CD14-positive monocyte (primary cell): ENCODE data around the gene DNAJA3. TPM values are rescaled to one million over a fixed set of nuclear protein-coding genes. Genes with fewer than 3 reads are reported as not detected.

Experiments
- DNase-seq, 3 donors: peaks; one replicate each; pipeline ENCODE4 v3.0.0-alpha.2; 2011 to 2022
- H2AFZ ChIP-seq: 2 replicates; pipeline ENCODE4 v1.6.0; 2012; ENCODE audit warnings: mild to moderate bottlenecking, low read depth, low read length, inconsistent platforms; ENCODE audit not compliant: insufficient read depth, poor library complexity, severe bottlenecking
- H3K27ac ChIP-seq, 2 donors: 1 replicate in 1 of 2; 2 replicates in 1 of 2; pipeline ENCODE4 v1.5.1; 2012 to 2013; ENCODE audit warnings: low read length in 2 of 2, control low read depth in 1 of 2, inconsistent platforms in 1 of 2, low read depth in 1 of 2, mild to moderate bottlenecking in 1 of 2
- H3K27me3 ChIP-seq, 2 donors: one replicate each; pipeline versions ENCODE4 v1.6.0 to v1.6.1; 2011 to 2013; ENCODE audit warnings: low read length in 2 of 2; ENCODE audit not compliant: control insufficient read depth in 2 of 2, insufficient read depth in 2 of 2
- H3K36me3 ChIP-seq, 2 donors: replicated peaks in 1 of 2; 1 replicate in 1 of 2; 2 replicates in 1 of 2; pipeline versions ENCODE4 v1.5.1 to v1.6.1; 2012 to 2013; ENCODE audit warnings: low read length in 2 of 2, control low read depth in 1 of 2, inconsistent platforms in 1 of 2, mild to moderate bottlenecking in 1 of 2; ENCODE audit not compliant: insufficient read depth in 2 of 2, control insufficient read depth in 1 of 2
- H3K4me1 ChIP-seq, 2 donors: 1 replicate in 1 of 2; 2 replicates in 1 of 2; pipeline versions ENCODE4 v1.5.1 to v1.6.1; 2012 to 2013; ENCODE audit warnings: low read length in 2 of 2, control low read depth in 1 of 2, inconsistent platforms in 1 of 2, mild to moderate bottlenecking in 1 of 2, moderate library complexity in 1 of 2; ENCODE audit not compliant: insufficient read depth in 2 of 2, control insufficient read depth in 1 of 2
- H3K4me2 ChIP-seq: replicated peaks from 2 replicates; pipeline ENCODE3; 2012; ENCODE audit warnings: low read length, moderate library complexity, mild to moderate bottlenecking; ENCODE audit not compliant: poor library complexity, severe bottlenecking; ENCODE audit errors: extremely low read depth
- H3K4me3 ChIP-seq, 3 experiments: fragments of 200-600 bp in 1 of 3; sonication (generic) in 1 of 3; replicated peaks in 1 of 3; 1 replicate in 2 of 3; 2 replicates in 1 of 3; pipeline ENCODE4 v1.5.1; 2011 to 2013; ENCODE audit warnings: low read length in 3 of 3, mild to moderate bottlenecking in 3 of 3, control low read depth in 2 of 3, low read depth in 2 of 3, inconsistent platforms in 1 of 3, moderate library complexity in 1 of 3
- H3K79me2 ChIP-seq: 2 replicates; pipeline ENCODE4 v1.6.0; 2012; ENCODE audit warnings: mild to moderate bottlenecking, control low read depth, inconsistent platforms, low read length, moderate library complexity; ENCODE audit not compliant: insufficient read depth
- H3K9ac ChIP-seq: 2 replicates; pipeline ENCODE4 v1.6.0; 2017; ENCODE audit warnings: low read length, mild to moderate bottlenecking; ENCODE audit not compliant: insufficient read depth, poor library complexity, severe bottlenecking
- H3K9me3 ChIP-seq, 2 donors: replicated peaks in 1 of 2; 1 replicate in 1 of 2; 2 replicates in 1 of 2; pipeline versions ENCODE4 v1.5.1 to v1.6.1; 2012 to 2013; ENCODE audit warnings: low read length in 2 of 2, control low read depth in 1 of 2; ENCODE audit not compliant: control insufficient read depth in 1 of 2, insufficient read depth in 1 of 2
- H4K20me1 ChIP-seq: 2 replicates; pipeline ENCODE4 v1.6.0; 2012; ENCODE audit warnings: mild to moderate bottlenecking, low read length, control low read depth, moderate library complexity; ENCODE audit not compliant: insufficient read depth
- H3K27ac Mint-ChIP-seq, 7 donors: one replicate each; pipeline ENCODE4 v1.8.0; 2020; ENCODE audit warnings: mild to moderate bottlenecking in 7 of 7, mixed read lengths in 7 of 7, moderate library complexity in 6 of 7, inconsistent platforms in 2 of 7
- H3K27me3 Mint-ChIP-seq, 3 donors: one replicate each; pipeline ENCODE4 v1.8.0; 2021 to 2022; ENCODE audit warnings: low read depth in 3 of 3, mild to moderate bottlenecking in 3 of 3, mixed read lengths in 3 of 3, moderate library complexity in 3 of 3, inconsistent platforms in 1 of 3
- H3K36me3 Mint-ChIP-seq, 2 donors: one replicate each; pipeline ENCODE4 v1.8.0; 2020; ENCODE audit warnings: mixed read lengths in 2 of 2, inconsistent platforms in 1 of 2, mild to moderate bottlenecking in 1 of 2
- H3K4me1 Mint-ChIP-seq: one replicate; pipeline ENCODE4 v1.8.0; 2020; ENCODE audit warnings: mild to moderate bottlenecking, mixed read lengths
- H3K4me3 Mint-ChIP-seq, 2 donors: one replicate each; pipeline ENCODE4 v1.8.0; 2020; ENCODE audit warnings: mild to moderate bottlenecking in 2 of 2, mixed read lengths in 2 of 2, moderate library complexity in 1 of 2
- H3K9me3 Mint-ChIP-seq, 7 donors: one replicate each; pipeline ENCODE4 v1.8.0; 2020 to 2022; ENCODE audit warnings: mixed read lengths in 7 of 7, mild to moderate bottlenecking in 6 of 7, moderate library complexity in 6 of 7, inconsistent platforms in 2 of 7
- WGBS: methylation state at CpG from one replicate; pipeline ENCODE4 v1.1.5; 2013; ENCODE audit warnings: missing lambda C conversion rate; ENCODE audit not compliant: insufficient coverage; 5-methylcytosine and 5-hydroxymethylcytosine counted together
- intact Hi-C, 2 donors: fragments of 100-400 bp; cut with micrococcal nuclease; formaldehyde crosslinking; loops; one replicate each; pipeline versions ENCODE4 v1.15.0 to v1.15.1; 2023
- polyA plus RNA-seq, 3 donors: library from polyadenylated mRNA; depleted of rRNA in 1 of 3; unstranded in 2 of 3; stranded (reverse) in 1 of 3; fragments of 300-500 nt in 2 of 3; fragments of >200 nt in 1 of 3; fragmentation: Illumina TruSeq in 2 of 3; gene quantifications; 1 replicate in 2 of 3; 2 replicates in 1 of 3; pipeline ENCODE4 v1.2.3, GENCODE V29; 2012 to 2021
- TF ChIP-seq, protein P1 (sequence below): fragments of 200-600 bp; IDR thresholded peaks from one replicate; pipeline ENCODE4 v1.8.0; 2022; ENCODE audit warnings: antibody characterized with exemption, mild to moderate bottlenecking

The DNAJA3 gene
- polyA plus RNA-seq, 3 donors, result 17.1 to 27.9 (median 19.5) TPM

DNA sequence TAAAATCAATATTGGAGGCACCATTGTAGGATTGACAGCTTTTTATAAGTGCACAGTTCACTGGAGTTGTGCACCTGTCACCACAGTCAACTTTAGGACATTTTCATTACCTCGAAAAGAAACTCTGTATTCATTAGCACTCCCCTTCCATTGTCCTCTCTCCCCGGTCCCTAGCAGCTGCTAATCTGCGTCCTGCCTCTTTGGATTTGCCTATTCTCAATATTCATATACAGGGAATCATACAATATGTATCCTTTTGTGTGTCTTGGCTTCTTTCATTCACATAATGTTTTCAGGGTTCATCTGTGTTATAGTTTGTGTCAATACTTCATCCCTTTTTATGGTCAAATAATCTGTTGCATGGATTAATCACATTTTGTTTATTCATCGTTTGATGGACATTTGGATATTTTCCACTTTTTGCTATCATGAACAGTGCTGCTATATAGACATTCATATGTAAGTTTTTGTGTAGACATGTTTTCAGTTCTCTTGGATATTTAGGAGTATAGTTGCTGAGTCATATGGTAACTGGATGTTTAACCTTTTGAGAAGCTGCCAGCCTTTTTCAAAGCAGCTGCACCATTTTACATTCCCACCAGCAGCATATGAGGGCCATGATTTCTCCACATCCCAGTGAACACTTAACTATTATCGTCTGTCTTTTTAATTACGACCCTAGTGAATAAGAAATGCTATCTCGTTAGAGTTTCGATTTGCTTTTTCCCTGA lies 9.8 kb downstream of the DNAJA3 start:
- H3K27ac Mint-ChIP-seq, result peak overlapping the region in 2 of 7 donors; percentile 75 to 76
- no peak overlapping the region for H3K27ac ChIP-seq
- no peak for DNase-seq

DNA sequence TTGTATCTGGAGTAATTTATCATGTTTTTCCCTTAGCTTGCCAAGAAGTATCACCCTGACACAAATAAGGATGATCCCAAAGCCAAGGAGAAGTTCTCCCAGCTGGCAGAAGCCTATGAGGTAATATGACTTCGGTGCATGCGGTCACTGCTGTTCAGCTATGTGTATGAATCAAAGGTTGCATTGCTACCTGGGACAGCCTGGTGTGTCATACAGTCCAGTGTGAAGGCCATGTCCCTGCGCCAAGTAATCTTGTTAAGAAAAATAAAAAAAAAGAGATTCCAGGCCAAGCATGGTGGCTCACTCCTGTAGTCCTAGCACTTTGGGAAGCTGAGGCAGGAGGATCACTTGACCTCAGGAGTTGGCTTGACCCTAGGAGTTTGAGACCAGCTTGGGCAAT lies 11.7 kb downstream of the DNAJA3 start:
- TF ChIP-seq, protein P1, sequence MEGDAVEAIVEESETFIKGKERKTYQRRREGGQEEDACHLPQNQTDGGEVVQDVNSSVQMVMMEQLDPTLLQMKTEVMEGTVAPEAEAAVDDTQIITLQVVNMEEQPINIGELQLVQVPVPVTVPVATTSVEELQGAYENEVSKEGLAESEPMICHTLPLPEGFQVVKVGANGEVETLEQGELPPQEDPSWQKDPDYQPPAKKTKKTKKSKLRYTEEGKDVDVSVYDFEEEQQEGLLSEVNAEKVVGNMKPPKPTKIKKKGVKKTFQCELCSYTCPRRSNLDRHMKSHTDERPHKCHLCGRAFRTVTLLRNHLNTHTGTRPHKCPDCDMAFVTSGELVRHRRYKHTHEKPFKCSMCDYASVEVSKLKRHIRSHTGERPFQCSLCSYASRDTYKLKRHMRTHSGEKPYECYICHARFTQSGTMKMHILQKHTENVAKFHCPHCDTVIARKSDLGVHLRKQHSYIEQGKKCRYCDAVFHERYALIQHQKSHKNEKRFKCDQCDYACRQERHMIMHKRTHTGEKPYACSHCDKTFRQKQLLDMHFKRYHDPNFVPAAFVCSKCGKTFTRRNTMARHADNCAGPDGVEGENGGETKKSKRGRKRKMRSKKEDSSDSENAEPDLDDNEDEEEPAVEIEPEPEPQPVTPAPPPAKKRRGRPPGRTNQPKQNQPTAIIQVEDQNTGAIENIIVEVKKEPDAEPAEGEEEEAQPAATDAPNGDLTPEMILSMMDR, result no peak
- H3K79me2 ChIP-seq, result no peaks in the 10 kb centered on the region
- no peak for DNase-seq
- peaks cover 66 to 86% of the 10 kb centered on the region in 2 donors for H3K36me3 ChIP-seq
- H3K27me3 ChIP-seq, result no peaks in the 10 kb centered on the region
- H3K4me3 Mint-ChIP-seq, result no peak overlapping the region
- peak overlapping the region in 1 of 7 donors; percentile 12 for H3K27ac Mint-ChIP-seq
- WGBS, result 90% methylated on average over 2 of the region's 3 CpGs
- H3K27ac ChIP-seq, result peak overlapping the region in 1 of 2 donors; percentile 4
- H3K27me3 Mint-ChIP-seq, result no peaks in the 10 kb centered on the region
- H4K20me1 ChIP-seq, result no peaks in the 10 kb centered on the region
- no peak overlapping the region for H3K4me3 ChIP-seq
- H3K9me3 Mint-ChIP-seq, result peaks cover 0 to 1% (median 0%) of the 10 kb centered on the region in 7 donors
- no peak overlapping the region for H3K9ac ChIP-seq
- no peak overlapping the region for H3K4me2 ChIP-seq
- no peaks in the 10 kb centered on the region for H3K4me1 Mint-ChIP-seq
- no peaks in the 10 kb centered on the region for H3K9me3 ChIP-seq
- intact Hi-C loops, result no loop called here
- peaks cover 67 to 73% of the 10 kb centered on the region in 2 donors for H3K36me3 Mint-ChIP-seq
- no peak overlapping the region for H2AFZ ChIP-seq
- H3K4me1 ChIP-seq, result no peaks in the 10 kb centered on the region

More for the DNA sequence above, 9.8 kb downstream of the DNAJA3 start:
- H4K20me1 ChIP-seq, result no peaks in the 10 kb centered on the region
- H2AFZ ChIP-seq, result no peak overlapping the region
- intact Hi-C loops, result no loop called here
- Mint-ChIP-seq H3K27me3 (no peaks in the 10 kb centered on the region), H3K4me1 (no peaks in the 10 kb centered on the region), H3K9me3 (peaks cover 0 to 1% (median 0%) of the 10 kb centered on the region in 7 donors), H3K4me3 (no peak overlapping the region), H3K36me3 (peaks cover 59 to 75% of the 10 kb centered on the region in 2 donors)
- no peak overlapping the region for H3K4me3 ChIP-seq
- no peaks in the 10 kb centered on the region for H3K27me3 ChIP-seq
- peaks cover 2% of the 10 kb centered on the region for H3K79me2 ChIP-seq
- TF ChIP-seq, protein P1, result no peak
- no peak overlapping the region for H3K4me2 ChIP-seq
- no peak overlapping the region for H3K9ac ChIP-seq
- H3K4me1 ChIP-seq, result no peaks in the 10 kb centered on the region
- peaks cover 51 to 84% of the 10 kb centered on the region in 2 donors for H3K36me3 ChIP-seq
- no peaks in the 10 kb centered on the region for H3K9me3 ChIP-seq
- WGBS, result 100% methylated on average over 1 of the region's 8 CpGs
